HPDE6-E6E7 (cell line): Measurements from ENCODE around the gene DCAF8.

Experiments
- DNase-seq: peaks from one replicate; pipeline ENCODE4 v3.0.0; 2011; ENCODE audit warnings: missing footprints; ENCODE audit errors: extremely low spot score

The DCAF8 gene

DNA sequence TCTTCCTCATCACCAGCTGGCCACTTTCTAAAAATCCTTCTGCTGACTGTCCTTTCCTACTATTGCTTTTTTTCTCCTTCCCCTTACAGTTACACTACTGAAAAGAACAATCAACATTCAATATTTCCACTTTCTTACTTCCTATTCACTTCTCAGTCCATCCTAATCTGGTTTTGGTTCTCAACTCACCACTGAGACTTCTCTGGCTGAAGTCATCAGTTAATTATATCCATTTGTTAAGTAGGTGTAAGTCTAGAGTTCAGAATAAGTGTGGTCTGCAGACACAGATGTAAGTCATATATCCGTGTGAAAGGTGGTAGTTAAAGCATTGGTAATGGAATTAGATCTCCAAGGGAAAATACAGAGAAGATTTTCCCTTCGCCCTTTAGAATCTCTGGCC lies 35.7 kb downstream of the DCAF8 start:
- DNase-seq = no peak

DNA sequence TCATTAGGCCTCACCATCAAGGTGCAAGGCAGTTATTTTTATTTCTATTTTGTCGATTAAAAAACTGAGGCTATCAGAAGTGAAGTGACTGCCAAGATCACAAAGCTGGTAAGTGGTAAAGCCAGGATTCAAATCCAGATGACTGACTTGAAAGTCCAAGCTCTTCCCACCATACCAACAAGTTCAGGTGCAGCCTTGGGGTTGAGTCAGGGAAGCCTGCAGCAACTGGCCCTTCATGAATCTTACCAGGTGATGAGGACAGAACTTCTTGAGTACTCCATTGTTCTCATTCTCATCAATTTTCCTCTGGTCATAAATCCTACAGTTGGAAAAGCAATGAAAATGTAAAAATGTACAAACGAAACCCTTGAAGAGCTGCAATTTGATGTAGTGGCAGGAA lies 37.0 kb downstream of the DCAF8 start:
- DNase-seq = no peak

DNA sequence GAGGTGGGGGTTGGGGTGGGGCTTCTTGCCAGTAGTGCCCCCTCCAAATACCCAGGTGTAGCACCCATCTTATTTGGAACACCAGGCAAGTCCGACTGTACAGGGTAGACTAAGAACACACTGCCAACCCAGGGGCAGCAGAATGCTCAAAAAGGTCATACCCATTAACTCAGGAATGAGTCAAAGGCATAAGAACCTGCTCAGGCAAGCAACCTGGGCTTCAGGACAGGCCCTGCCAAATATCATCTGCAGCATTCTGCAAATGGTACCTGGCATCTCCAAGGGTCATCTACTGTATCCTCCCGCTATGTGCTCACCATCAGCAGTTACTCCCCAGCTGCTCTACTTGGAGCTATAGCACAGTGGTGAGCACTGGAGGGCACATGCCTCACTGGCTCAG lies 37.7 kb downstream of the DCAF8 start:
- DNase-seq = no peak

DNA sequence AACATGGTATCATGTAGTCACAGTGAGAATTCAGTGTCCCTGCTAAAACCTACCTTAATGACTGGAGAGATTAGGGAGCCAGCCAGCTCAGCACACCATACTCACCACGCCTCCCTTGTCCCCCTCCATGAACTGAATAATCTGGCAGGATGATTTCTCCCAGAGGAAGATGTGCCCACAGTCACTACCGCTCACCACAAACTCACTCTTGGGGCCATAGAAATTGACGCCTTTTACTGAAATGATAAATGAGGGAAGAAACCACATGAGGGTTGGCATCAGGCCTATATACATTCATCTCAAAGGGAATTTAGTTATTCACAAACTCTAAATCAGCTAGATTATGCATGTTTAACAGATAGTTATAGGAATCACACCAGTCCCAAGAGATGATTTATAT lies 39.8 kb downstream of the DCAF8 start:
- no peak for DNase-seq

DNA sequence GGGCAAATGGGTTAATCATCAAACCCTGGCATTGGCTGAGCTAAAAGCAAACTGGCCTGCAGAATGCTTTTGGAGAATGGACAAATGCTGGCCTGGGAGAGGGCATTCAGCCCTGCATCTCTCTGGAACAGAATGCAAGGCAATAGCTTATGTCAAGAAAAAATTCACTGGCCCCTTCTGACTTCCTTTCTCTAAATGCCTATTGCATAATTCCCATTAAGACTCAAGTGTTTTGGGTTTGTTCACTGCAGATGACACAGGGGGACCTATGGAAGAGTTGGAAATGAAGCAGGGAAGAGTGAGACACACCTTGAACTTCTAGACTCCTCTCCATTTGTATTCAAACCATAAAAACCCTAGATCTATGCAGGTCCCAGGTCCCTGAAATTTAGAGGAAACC lies 41.3 kb downstream of the DCAF8 start:
- no peak for DNase-seq

DNA sequence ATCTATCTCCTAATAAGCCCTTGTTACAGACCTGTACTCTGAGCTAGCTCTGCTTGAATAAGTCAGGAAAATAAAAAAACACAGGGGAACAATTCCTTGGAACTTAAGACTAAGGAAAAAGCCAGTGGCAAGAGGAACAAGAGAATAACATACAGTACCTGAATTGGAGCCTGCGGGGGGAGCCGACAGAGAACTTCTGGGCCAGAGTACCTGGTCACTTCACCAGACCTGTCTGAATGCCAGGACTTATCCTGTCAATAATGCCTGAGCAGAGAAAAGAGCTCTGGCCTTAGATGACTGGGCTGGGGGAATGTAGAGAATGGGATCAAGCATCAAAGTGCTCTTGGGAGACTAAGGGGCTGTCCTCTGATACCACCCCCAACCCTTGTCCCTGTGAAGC lies 42.0 kb downstream of the DCAF8 start:
- no peak for DNase-seq

DNA sequence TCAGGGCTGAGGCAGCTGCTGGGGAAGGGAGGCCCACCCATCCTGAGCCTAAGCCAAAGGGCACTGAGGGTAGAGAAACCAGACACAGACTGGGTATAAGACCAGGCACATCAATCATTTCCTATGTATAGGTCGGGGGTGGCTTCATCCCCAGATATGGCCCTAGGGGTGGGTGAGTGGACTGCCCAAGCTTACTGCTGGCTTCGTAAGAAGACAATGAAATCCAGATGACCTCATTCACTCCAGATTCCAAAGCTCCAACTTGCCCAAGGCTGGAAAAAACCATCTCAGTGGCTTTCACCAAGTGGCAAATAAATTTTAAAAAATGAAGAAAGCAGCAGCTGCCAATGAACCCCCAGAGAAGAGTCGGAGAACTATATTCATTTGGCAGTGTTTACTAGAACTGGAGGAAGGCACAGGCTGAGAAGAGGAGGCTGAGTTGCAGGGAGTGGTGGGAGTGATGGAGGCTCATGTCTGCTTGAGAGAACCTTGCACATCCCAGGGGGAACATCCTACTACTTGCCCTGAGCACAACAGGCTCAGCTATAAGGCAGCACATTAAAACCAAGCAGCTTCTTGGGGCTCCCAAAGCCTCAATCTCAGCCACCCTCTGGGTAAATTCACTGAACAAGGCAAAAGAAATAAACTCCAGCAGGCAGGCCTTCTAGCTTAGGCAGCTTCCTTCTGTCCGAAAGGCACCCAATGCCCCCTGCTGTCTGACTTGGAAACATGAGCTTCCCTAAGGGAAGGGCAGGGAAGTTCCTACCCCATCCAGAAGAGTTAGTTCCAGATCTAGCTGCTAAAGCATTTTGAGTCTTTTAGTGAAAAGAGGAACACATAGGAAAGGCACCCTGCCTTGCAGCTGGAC lies 43.1 kb downstream of the DCAF8 start:
- peak; percentile 58 for DNase-seq

DNA sequence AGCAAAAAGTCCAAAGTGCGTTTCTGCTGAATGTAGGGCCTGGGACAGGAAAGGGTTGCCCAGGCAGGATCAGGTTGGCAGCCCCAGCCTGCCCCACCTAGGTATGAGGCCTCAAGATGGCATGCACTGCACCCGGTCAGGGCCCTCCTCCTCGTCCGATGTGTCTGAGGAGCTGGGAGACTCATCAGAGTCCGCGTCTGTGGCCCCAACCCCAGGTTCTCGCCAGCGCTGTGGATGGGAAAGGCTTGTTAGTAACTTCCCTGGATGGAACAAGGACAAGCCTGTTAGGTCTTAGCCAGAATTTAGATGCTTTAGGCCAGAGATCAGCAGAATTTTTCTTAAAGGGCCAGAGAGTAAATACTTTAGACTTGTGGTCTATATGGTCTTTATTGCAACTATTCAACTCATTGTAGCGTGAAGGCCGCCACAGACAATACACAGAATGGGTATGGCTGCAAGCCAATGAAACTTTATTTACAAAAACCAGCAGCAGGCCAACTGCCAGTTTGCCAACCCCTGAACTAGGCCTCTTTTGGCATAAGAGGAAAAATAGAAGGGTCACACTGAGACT lies 44.8 kb downstream of the DCAF8 start:
- DNase-seq = no peak

DNA sequence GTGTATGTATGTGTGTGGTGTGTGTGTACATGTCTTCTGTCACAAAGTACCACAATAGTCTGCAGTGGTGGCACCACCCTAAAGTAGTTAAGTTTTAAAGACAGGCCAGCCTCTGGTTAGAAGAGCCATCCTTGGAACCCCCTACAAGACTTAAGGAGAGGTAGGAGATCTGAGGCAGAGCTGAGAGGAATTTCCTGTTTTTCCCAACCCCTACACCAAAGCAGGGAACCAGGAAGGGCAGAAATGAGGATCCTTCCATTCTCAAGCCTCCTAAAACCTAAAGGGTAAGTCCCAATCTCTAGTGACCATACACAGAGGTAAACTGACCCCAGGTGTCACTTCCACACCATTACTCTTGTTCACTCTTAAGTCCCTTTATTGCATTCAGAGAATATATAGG lies 46.0 kb downstream of the DCAF8 start:
- DNase-seq = no peak

DNA sequence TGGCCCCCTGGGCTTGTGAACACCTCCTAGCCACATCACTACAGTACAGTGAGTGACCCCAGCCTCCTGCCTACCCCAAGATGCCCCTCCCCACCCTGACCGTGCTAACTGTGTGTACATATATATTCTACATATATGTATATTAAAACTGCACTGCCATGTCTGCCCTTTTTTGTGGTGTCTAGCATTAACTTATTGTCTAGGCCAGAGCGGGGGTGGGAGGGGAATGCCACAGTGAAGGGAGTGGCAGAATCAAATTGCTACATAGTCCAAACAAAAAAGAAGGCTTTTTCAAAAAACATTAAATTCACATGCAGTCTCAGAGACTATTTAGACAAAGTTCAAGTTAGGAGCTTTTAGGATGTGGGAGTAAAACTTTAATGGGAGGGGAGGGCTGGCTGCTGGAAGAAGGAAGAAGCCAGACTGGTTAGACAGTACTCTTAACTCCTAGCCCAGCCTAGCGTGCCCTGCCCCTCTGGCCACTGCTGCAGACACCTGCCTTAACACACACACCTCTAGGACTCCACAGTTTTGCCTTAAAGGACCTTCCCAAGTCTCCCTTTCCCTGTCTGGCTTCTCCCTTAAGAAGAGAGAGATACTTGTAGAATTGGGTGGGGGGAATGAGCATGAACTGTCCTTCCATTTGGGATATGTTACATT lies 47.7 kb downstream of the DCAF8 start:
- no peak for DNase-seq

DNA sequence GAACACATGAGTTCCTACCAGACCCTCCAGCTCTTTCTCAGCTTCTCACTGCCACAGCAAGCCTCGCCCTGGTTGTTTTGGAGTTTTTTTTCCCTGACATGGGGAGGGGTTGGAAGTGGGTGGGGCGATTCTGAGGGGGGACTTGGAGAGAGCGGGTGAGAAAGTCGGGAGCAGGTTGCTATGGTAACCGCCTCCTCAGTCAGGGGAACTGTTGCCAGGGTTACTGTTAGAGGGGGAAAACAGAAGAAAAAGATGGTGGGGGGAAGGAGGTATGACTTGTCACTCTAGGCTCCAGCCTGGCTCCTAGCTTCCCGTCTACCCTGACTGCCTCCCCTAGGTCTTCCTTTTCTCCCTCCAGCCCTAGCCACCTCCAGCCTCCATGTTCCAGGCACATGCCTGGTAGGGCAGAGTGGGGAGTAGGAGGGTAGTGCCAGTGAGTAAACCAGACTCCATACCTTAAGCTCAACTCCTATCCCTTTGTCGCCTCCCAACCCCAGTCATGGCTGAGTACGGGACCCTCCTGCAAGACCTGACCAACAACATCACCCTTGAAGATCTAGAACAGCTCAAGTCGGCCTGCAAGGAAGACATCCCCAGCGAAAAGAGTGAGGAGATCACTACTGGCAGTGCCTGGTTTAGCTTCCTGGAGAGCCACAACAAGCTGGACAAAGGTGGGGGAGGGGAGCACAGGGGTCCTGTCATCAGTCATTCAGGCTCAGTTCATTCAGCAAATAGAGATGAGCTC lies 51.1 kb downstream of the DCAF8 start:
- no peak for DNase-seq

DNA sequence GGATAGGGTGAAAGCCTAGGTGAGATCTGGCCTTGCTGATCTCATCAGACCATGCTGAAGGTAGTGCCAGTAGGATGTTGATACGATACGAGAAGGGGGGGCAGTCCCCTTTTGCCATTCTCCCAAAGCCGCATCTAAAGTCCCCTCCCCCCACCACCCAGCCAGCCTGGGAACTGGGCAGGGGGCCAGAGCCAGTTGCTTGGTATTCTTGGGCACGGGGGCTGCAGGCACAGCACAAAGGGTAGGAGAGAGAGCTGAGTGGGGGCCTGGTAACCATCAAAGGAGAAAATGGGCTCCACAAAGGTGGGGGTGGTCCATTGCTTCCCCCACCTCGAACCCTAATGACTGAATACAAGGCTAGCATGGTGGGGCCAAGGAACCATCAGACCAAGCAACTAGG lies 51.8 kb downstream of the DCAF8 start:
- no peak for DNase-seq

DNA sequence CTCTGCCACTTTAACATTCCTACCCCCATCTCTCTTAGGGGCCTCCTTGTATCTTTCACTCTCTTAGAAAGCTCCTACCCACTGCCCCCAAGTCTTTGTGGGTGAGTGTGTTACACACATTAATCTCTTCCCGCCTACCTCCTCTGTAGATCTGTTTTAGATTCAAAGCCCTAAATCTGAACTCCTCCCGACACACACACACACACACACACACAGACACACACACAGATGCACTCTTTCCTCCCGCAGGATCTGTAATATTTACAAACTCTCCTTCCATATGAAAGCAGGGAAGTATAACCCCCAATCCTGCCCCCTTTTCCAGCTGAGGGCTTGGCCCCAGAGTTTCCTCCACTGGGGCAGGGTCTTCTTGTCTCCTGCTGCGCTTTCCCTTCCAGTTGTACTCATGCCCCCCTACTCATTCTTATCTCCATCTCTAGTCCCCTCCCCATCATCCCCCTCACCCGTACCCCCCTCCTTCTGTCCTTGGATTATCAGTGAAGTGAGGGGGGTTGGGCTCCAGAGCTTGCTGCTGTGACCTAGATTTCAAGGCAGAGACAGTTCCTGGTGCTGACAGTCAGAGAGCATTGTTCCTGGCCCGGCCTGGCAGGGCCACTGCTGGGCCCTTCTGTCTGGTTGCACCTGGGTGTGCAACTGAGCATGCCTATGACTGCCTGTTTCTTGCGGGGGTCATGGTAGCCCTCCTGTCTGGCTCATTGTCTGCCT lies 52.9 kb downstream of the DCAF8 start:
- DNase-seq = no peak

DNA sequence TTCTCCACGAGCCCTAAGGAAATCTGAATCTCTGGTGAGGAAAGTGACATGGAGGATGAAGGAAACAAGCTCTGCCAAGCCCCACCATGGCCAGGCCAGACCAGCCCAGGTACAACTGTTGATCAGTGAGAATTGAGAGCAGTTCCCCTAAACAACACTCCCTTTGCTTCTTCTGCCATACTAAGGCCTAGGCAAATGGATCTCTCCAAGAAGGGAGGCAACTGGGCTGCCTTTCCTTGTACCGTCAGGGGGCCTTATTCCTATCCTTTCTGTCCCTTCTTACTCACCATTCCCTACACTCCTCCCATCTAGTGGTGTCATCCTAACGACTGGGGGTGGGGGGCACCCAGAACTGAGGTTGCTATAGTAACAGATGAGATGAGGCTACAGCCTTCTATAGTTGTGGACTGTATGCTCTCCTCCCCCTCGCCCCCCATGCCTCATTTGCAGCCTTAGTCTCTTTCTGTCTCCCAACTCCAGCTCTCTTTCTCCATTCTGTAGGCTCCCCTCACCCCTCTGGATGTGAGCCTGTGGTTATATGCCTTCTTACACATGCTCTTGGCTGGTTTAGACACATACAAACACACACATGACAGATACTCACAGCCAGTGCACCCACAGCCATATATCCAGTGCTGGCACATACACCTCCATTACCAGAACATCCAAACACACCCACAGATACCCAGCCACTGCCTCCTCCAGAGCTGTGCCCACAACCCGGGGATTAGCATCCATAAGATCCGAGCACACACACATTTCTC lies 53.6 kb downstream of the DCAF8 start:
- DNase-seq = no peak

DNA sequence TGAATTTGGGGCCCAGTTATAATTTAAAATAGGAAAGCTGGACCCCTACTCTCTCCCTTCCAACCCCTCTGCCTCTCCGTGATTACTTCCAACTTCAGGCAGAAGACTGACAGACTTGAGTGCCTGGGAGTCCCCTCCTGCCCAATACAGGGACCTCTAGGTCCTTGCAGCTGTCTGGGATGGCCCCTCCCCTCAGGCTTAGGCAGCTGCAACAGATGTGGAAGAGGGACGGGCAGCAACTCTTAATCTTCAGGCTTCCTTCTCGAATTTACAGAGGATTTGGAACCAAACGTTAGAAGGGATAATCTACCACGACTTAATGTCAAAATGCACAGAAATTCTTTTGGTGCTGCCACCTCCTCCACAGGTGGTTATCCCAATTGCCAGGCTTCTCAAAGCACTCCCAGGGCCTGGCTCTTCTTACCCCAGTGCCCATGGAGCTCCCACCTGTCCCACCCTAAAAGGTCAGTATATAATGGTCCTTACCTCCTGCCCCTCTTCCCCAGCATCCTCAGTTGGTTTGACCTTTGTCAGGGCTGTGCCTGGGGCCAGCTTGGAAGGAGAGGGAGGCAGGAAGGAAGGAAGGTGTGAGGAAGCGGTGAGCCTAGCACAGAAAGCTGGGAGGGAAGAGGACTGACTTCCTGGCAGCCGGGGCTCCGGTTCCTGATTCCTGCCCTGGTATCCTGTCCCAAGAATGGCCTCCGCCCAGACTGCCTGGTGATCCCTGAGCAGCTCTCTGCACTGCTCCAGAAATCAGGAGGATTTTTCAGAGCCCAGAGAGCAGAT lies 54.4 kb downstream of the DCAF8 start:
- no peak for DNase-seq

DNA sequence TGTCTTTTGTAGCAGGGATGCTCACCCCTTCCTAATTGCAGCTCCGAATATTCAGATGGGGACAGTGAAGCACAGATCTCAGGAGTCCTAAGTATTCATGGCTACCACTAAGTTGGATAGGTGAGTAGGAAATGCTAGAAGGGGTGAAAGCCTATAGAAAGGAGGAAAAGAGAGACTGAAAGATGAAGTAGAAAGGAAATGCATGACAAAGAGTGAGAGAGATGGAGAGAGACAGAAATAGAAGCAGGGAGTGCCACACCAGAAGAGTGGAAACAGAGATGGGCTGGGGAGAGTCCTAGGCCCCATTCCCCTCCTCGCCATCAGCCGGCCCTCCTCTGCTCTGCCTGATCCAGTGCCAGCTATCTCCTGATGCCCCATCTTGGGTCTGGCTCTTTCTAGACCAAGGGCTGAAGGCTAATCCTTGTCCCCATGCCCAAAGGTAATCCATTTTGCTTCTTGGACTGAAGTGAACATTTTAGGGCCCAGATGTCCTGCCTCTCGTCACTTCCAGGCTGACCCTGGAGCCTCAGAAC lies 55.2 kb downstream of the DCAF8 start:
- DNase-seq = no peak

DNA sequence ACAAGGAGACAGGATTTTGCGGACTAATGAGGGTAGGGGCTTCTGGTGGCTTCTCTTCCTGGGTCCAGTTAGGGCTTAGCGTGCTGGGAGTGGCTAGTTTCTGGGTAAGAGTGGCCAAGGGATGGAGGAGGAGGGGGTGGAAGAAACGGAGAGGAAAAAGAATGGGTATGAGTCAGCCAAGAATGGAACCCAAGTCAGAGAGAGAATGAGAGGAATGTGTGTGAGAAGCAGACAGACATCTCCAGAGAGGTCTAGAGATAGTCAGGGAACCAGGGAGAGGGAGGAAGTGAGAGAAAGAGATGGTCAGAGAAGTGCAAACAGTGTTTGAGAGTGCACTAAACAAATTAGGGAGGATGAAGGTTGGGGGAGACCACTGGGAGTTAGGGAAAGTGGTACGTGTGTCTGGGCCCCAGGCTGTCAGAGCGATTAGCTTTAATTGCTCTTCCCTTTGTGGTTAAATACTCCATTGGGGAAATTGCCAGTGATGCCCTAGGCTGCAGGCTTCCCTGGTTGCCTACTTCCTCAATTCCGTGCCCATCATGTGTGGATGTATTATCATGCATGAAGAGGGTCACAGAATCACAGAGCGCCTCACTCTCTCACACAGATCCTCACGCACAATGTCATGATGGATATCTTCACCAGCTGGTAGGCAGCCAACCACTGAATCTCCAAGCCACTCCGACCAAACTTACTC lies 55.8 kb downstream of the DCAF8 start:
- DNase-seq = peak; percentile 54

DNA sequence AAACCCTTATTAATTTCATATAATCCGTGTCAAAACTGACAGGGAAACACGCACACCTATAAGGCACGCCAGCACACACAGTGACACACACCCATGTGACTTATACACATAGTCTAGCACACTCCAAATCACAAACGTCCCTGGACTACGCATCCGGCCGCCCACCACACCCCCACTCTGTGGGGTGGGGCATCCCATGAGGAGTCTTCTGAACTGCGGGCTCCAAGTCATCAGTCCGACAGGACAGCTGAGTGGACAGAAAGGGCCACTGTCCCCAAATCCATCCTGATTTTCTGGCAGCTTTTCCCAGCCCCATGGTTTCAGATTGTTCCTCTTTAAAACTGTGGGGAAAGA lies 56.3 kb downstream of the DCAF8 start:
- DNase-seq = peak; percentile 49
